ENCODE data around the gene PC. TPM values are rescaled to one million over a fixed set of nuclear protein-coding genes. Genes with fewer than 3 reads are reported as not detected.

The PC gene
- total RNA-seq, 1 experiment from 2014 or later, result 39.1 TPM

DNA sequence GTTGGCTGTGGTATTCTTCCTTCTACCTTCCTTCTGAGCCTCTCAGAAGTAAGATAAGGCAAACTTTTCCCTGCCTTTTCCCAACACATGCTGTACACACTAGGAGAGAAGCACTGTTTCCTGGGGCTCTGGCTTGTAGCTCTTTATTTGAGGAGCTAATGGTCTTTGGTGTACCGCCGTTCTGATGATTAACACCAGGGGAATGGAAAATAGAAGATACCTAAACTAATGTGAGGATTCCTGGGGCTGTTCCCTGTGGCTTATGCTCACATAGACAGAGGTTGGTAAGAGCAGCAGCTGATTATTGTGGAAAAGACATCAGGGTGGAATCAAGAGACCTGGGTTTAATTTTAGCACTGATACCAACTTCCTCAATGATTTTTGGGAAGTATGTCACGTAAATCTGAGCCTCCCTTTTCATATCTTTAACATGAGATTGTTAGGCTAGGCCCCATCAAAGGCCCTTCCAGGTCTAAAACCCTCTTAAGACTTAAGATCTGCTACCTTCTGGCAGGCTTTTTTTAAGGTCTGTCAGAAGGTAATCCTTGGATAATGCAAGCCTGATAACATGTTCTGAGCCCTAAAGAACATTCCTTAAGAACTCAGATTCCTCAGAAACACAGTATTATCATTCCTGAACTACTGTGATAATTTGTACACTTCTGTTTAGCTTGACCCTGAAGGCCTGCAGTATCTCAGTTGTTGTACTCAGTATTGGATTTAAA lies 139.8 kb downstream of the PC start:
- DNase-seq (ENCODE audit: low spot score), result no peak
- Histone ChIP-seq H3K9me3 (ENCODE audit: low read depth, low read length, poor library complexity, severe bottlenecking) (no peaks in the 10 kb centered on the region), H3K4me1 (ENCODE audit: insufficient read depth, low read length, poor library complexity, severe bottlenecking) (no peaks in the 10 kb centered on the region), H3K36me3 (ENCODE audit: insufficient read depth, low read length, poor library complexity, severe bottlenecking) (no peaks in the 10 kb centered on the region), H3K27me3 (replicated peaks; ENCODE audit: insufficient read depth, low read depth, low read length, poor library complexity) (no peaks in the 10 kb centered on the region), H3K27ac (ENCODE audit: low read depth, low read length, poor library complexity, severe bottlenecking) (no peak overlapping the region), H3K4me3 (ENCODE audit: low read depth, low read length, poor library complexity, severe bottlenecking) (no peak overlapping the region)
- CTCF ChIA-PET, result no interaction called here
- no TSS peak for BruUV-seq (replicated peaks)
- POLR2A ChIA-PET (ENCODE audit: low non-redundant PET), result no interaction called here
- intact Hi-C loops (cut with micrococcal nuclease; ENCODE audit: unreplicated experiment), result no loop called here
- TF ChIP-seq, protein P1, sequence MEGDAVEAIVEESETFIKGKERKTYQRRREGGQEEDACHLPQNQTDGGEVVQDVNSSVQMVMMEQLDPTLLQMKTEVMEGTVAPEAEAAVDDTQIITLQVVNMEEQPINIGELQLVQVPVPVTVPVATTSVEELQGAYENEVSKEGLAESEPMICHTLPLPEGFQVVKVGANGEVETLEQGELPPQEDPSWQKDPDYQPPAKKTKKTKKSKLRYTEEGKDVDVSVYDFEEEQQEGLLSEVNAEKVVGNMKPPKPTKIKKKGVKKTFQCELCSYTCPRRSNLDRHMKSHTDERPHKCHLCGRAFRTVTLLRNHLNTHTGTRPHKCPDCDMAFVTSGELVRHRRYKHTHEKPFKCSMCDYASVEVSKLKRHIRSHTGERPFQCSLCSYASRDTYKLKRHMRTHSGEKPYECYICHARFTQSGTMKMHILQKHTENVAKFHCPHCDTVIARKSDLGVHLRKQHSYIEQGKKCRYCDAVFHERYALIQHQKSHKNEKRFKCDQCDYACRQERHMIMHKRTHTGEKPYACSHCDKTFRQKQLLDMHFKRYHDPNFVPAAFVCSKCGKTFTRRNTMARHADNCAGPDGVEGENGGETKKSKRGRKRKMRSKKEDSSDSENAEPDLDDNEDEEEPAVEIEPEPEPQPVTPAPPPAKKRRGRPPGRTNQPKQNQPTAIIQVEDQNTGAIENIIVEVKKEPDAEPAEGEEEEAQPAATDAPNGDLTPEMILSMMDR (conservative IDR thresholded peaks at IDR 0.05; ENCODE audit: low read depth, low read length), result no peak
- TF ChIP-seq EZH2 (IDR thresholded peaks at IDR 0.05; ENCODE audit: borderline replicate concordance, low read depth, low read length, poor library complexity, severe bottlenecking), result no peak

DNA sequence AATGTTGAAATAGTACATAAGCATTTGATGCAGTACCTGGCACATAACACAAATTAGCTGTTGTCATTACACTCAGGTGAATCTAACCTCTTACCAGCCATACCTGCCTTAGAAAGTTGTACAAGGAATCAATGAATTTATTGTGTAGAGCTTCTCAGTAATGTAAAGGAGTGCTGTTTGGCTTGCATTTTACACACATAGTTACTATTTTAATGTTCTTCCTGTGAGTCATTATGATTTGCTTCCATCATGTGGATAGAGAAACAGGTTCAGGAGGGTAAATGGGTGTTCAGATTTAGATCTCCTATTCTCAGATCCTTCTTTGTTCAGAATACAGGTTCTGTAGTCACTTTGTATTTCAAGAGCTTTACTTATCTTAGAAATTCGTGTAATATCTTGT lies 142.5 kb downstream of the PC start:
- POLR2A ChIA-PET (ENCODE audit: low non-redundant PET), result no interaction called here

DNA sequence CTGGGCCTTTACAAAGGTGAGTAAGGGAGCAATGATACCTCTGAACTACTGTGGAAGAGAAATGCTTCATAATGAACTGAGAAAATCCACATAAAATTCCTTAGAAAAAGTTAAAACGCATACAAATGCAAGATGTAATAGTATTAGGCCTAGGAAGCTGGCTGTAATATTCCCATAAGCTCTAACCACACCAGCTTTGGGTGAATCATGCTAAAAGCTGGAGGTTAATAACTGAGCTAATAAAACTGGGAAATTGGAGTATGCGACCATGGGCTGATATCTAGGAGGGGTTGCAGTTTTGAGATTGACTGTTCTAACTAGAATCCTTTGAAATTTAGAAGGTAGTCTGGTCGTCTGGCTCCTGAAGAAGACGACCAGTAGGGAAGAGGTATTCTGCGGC lies 143.5 kb downstream of the PC start:
- intact Hi-C loops (cut with micrococcal nuclease; ENCODE audit: unreplicated experiment), result no loop called here
- no peaks in the 10 kb centered on the region for H3K4me1 ChIP-seq (ENCODE audit: insufficient read depth, low read length, poor library complexity, severe bottlenecking)
- no peak overlapping the region for H3K4me3 ChIP-seq (ENCODE audit: low read depth, low read length, poor library complexity, severe bottlenecking)
- no peak for DNase-seq (ENCODE audit: low spot score)
- TF ChIP-seq, protein P1 (conservative IDR thresholded peaks at IDR 0.05; ENCODE audit: low read depth, low read length), result no peak
- TF ChIP-seq EZH2 (IDR thresholded peaks at IDR 0.05; ENCODE audit: borderline replicate concordance, low read depth, low read length, poor library complexity, severe bottlenecking), result no peak
- no peak overlapping the region for H3K27ac ChIP-seq (ENCODE audit: low read depth, low read length, poor library complexity, severe bottlenecking)
- no peaks in the 10 kb centered on the region for H3K27me3 ChIP-seq (replicated peaks; ENCODE audit: insufficient read depth, low read depth, low read length, poor library complexity)
- no peaks in the 10 kb centered on the region for H3K9me3 ChIP-seq (ENCODE audit: low read depth, low read length, poor library complexity, severe bottlenecking)
- ChIA-PET POLR2A (ENCODE audit: low non-redundant PET) (no interaction called here), CTCF (no interaction called here)
- no peaks in the 10 kb centered on the region for H3K36me3 ChIP-seq (ENCODE audit: insufficient read depth, low read length, poor library complexity, severe bottlenecking)
- BruUV-seq (replicated peaks), result no TSS peak

More for the DNA sequence above, 142.5 kb downstream of the PC start:
- TF ChIP-seq, protein P1 (conservative IDR thresholded peaks at IDR 0.05; ENCODE audit: low read depth, low read length), result no peak
- TF ChIP-seq EZH2 (IDR thresholded peaks at IDR 0.05; ENCODE audit: borderline replicate concordance, low read depth, low read length, poor library complexity, severe bottlenecking), result no peak
- DNase-seq (ENCODE audit: low spot score), result no peak
- no peak overlapping the region for H3K4me3 ChIP-seq (ENCODE audit: low read depth, low read length, poor library complexity, severe bottlenecking)
- H3K4me1 ChIP-seq (ENCODE audit: insufficient read depth, low read length, poor library complexity, severe bottlenecking), result no peaks in the 10 kb centered on the region
- no peaks in the 10 kb centered on the region for H3K9me3 ChIP-seq (ENCODE audit: low read depth, low read length, poor library complexity, severe bottlenecking)
- intact Hi-C loops (cut with micrococcal nuclease; ENCODE audit: unreplicated experiment), result no loop called here
- H3K27ac ChIP-seq (ENCODE audit: low read depth, low read length, poor library complexity, severe bottlenecking), result no peak overlapping the region
- CTCF ChIA-PET, result no interaction called here
- no peaks in the 10 kb centered on the region for H3K36me3 ChIP-seq (ENCODE audit: insufficient read depth, low read length, poor library complexity, severe bottlenecking)
- BruUV-seq (replicated peaks), result no TSS peak
- H3K27me3 ChIP-seq (replicated peaks; ENCODE audit: insufficient read depth, low read depth, low read length, poor library complexity), result no peaks in the 10 kb centered on the region

Measured in A673 (cell line).